Breast epithelium (tissue), 4 donors: ENCODE results near the gene SFXN5. TPM values are rescaled to one million over a fixed set of nuclear protein-coding genes. Genes with fewer than 3 reads are reported as not detected.

ENCODE experiments used
- DNase-seq, 2 donors: peaks; one replicate each; pipeline ENCODE4 v3.0.0-alpha.2; 2019; ENCODE audit warnings: low spot score in 2 of 2
- H3K27ac ChIP-seq, 2 donors: fragments of 200-600 bp; sonication (generic) in 1 of 2; one replicate each; pipeline ENCODE4 v1.5.1; 2016 to 2019; ENCODE audit warnings: mild to moderate bottlenecking in 1 of 2
- H3K27me3 ChIP-seq, 2 donors: fragments of 200-600 bp; sonication (generic) in 1 of 2; one replicate each; pipeline versions ENCODE4 v1.5.1 to v1.6.0; 2017 to 2019; ENCODE audit warnings: control low read depth in 1 of 2, mild to moderate bottlenecking in 1 of 2
- H3K36me3 ChIP-seq: fragments of 200-600 bp; one replicate; pipeline ENCODE4 v1.5.1; 2019
- H3K4me1 ChIP-seq, 2 donors: fragments of 200-600 bp; sonication (generic); one replicate each; pipeline ENCODE4 v1.5.1; 2016 to 2019; ENCODE audit warnings: control low read depth in 1 of 2
- H3K4me3 ChIP-seq, 3 donors: fragments of 200-600 bp; sonication (generic); 1 replicate in 2 of 3; 2 replicates in 1 of 3; pipeline ENCODE4 v1.5.1; 2016 to 2019; ENCODE audit warnings: mild to moderate bottlenecking in 3 of 3, moderate library complexity in 2 of 3
- H3K9me3 ChIP-seq, 2 donors: fragments of 200-600 bp; sonication (generic) in 1 of 2; one replicate each; pipeline ENCODE4 v1.5.1; 2016 to 2019; ENCODE audit warnings: control low read depth in 1 of 2
- POLR2A ChIP-seq: fragments of 450-650 bp; IDR thresholded peaks from one replicate; pipeline ENCODE4 v1.6.1; 2016; ENCODE audit warnings: antibody characterized with exemption, mild to moderate bottlenecking, moderate library complexity
- POLR2AphosphoS5 ChIP-seq, 3 donors: sonication (generic); formaldehyde crosslinking; IDR thresholded peaks; one replicate each; pipeline ENCODE4 v1.6.1; 2017; ENCODE audit warnings: antibody characterized with exemption in 3 of 3
- intact Hi-C: fragments of 100-400 bp; cut with DNase I; formaldehyde crosslinking; loops from one replicate; pipeline ENCODE4 v1.15.1; 2023; ENCODE audit warnings: low total_unique reads
- total RNA-seq, 3 donors: library from RNA; depleted of rRNA; stranded (reverse); fragments of >200 nt; gene quantifications; one replicate each; pipeline ENCODE4 v1.1.0, GENCODE V29; 2016
- TF ChIP-seq, protein P1 (sequence below), 3 donors: fragments of 450-650 bp; IDR thresholded peaks; one replicate each; pipeline ENCODE4 v1.5.1; 2016 to 2017; ENCODE audit warnings: antibody characterized with exemption in 3 of 3, mild to moderate bottlenecking in 3 of 3, moderate library complexity in 3 of 3

The SFXN5 gene
- total RNA-seq, 3 donors from 2014 or later = 6.7 to 19.6 (median 12.8) TPM

DNA sequence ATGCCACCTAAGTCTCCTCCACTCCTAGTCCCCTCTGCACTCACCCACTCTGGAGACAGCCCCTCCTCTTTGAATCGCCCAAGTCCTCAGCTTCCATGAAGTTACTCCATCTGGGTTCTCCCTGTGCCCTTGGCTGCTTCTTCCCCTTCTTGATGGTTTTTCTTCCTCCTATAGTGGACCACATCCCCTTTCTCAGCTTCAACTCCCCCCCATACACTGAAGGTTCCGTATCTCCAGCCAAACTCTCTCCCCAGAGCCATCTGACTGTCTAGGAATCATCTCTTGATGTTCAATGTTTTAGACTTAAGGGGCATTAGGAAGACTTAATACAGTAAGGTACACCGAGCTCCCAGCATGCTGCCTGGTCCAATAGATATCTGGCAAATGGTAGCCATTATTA is 114.6 kb downstream of the SFXN5 start:
- TF ChIP-seq, protein P1, sequence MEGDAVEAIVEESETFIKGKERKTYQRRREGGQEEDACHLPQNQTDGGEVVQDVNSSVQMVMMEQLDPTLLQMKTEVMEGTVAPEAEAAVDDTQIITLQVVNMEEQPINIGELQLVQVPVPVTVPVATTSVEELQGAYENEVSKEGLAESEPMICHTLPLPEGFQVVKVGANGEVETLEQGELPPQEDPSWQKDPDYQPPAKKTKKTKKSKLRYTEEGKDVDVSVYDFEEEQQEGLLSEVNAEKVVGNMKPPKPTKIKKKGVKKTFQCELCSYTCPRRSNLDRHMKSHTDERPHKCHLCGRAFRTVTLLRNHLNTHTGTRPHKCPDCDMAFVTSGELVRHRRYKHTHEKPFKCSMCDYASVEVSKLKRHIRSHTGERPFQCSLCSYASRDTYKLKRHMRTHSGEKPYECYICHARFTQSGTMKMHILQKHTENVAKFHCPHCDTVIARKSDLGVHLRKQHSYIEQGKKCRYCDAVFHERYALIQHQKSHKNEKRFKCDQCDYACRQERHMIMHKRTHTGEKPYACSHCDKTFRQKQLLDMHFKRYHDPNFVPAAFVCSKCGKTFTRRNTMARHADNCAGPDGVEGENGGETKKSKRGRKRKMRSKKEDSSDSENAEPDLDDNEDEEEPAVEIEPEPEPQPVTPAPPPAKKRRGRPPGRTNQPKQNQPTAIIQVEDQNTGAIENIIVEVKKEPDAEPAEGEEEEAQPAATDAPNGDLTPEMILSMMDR (IDR thresholded peaks at IDR 0.05) = no peak
- TF ChIP-seq POLR2AphosphoS5 (IDR thresholded peaks at IDR 0.05) (no peak), POLR2A (no peak)
- no peak overlapping the region for H3K27ac ChIP-seq
- no peaks in the 10 kb centered on the region for H3K27me3 ChIP-seq
- H3K36me3 ChIP-seq = no peaks in the 10 kb centered on the region
- H3K9me3 ChIP-seq = no peaks in the 10 kb centered on the region
- H3K4me3 ChIP-seq = no peak overlapping the region
- DNase-seq = no peak
- no peaks in the 10 kb centered on the region for H3K4me1 ChIP-seq
- intact Hi-C loops = no loop called here

DNA sequence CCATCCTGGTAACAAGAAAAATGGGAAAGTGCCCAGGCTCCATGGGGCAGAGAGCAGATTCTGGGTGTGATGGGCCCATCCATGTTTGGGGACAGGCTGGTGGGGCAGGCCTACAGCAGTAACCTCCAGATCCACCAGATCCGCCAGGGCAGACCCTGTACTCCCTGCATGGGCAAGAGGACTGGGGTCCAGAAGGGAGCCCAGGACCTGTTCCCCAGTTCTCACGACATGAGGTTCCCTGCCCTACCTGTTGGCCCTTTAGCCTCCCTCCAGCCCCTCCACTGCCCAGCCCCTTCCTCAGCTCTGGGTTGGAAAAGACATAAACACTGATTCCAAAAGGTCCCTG is 115.5 kb downstream of the SFXN5 start:
- Histone ChIP-seq H3K36me3 (no peaks in the 10 kb centered on the region), H3K4me3 (no peak overlapping the region), H3K27me3 (no peaks in the 10 kb centered on the region), H3K4me1 (no peaks in the 10 kb centered on the region), H3K9me3 (no peaks in the 10 kb centered on the region), H3K27ac (no peak overlapping the region)
- no peak for DNase-seq
- no peak for TF ChIP-seq POLR2A
- TF ChIP-seq POLR2AphosphoS5 (IDR thresholded peaks at IDR 0.05) = no peak
- TF ChIP-seq, protein P1 (IDR thresholded peaks at IDR 0.05) = no peak
- intact Hi-C loops = no loop called here

DNA sequence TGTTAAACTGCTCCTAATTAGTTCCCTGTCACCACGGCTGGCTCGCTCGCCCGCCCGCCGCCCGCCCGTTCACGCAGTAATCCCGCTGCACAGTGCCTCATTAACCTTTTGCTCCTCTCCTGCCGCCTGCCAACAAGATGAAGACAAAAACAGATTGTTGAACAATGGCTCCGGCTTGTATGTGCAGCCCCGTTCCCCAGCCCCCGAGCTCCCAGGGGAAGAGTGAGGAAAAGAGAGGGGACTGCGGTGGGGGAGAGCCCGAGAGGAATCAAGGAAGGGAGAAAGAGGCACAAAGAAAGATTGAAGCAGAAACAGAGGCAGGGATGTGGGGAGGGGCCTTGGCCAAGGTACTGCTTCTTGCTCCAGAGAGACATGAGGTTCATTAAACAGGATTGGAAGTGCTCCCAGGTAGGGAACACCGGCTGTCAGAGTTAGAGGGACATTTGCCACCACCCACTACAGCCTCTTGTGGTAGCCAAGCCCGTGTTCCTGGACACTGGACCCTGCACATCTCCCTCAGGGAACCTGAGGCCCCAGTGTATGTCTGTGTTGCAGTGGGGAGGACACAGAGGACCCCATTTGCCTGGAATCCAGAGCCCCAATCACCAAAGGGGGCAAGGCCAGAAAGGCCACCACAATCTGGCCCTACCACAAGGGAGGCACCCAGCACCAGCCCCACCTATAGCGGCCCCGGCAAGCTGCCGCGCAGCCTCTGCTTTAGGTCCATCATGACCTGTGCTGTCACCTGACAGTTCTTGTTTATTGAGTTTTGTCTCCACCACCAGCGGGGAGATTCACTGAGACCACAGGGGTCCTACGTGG is 116.1 kb downstream of the SFXN5 start:
- Histone ChIP-seq H3K4me3 (no peak overlapping the region), H3K27me3 (no peaks in the 10 kb centered on the region), H3K9me3 (no peaks in the 10 kb centered on the region), H3K4me1 (no peaks in the 10 kb centered on the region), H3K36me3 (no peaks in the 10 kb centered on the region), H3K27ac (no peak overlapping the region)
- TF ChIP-seq POLR2A = no peak
- TF ChIP-seq, protein P1 (IDR thresholded peaks at IDR 0.05) = no peak
- no peak for TF ChIP-seq POLR2AphosphoS5 (IDR thresholded peaks at IDR 0.05)
- DNase-seq = no peak
- intact Hi-C loops = no loop called here

DNA sequence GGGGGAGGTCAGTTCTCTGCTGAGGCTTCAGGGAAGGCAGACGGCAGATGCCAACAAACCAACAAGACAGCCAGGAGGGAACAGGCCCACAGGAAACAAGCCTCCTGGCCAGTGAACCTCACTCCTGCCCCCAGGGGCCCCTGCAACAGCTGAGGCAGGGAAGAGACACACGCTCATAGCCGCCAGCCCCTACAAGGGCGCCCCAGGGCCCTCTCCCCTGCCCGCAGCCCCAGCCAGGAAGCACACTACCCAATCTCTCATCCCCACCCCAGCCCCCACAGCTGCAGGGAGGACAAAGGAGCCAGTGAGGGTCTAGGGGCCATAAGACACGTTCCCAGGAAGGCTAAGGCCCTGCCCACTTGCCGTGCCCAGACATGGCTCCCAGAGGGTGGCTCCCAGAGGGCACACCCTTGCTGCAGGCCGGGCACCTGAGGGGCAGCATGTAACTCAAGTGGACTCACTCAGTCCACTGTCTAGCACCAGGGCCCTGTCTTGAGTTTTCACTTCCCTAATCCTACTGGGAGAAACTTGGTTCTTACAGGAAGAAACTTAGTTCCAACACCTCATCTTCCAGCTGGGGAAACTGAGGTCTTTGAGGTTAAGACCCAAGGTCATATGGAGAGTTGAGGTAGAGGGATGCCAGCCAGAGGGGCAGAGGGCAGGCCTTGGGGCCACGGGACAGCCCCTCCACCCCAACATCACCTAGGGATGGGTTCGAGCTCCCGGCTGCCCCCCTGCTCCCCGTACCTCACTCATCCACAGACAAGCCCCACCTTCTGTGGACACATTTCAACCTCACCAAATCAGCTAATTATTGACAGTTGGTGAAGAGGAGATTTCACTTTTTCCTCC is 116.9 kb downstream of the SFXN5 start:
- H3K9me3 ChIP-seq = no peaks in the 10 kb centered on the region
- no peak overlapping the region for H3K27ac ChIP-seq
- no peak overlapping the region for H3K4me3 ChIP-seq
- intact Hi-C loops = no loop called here
- no peaks in the 10 kb centered on the region for H3K36me3 ChIP-seq
- no peaks in the 10 kb centered on the region for H3K4me1 ChIP-seq
- H3K27me3 ChIP-seq = no peaks in the 10 kb centered on the region
- no peak for TF ChIP-seq POLR2A
- TF ChIP-seq, protein P1 (IDR thresholded peaks at IDR 0.05) = no peak
- no peak for DNase-seq

DNA sequence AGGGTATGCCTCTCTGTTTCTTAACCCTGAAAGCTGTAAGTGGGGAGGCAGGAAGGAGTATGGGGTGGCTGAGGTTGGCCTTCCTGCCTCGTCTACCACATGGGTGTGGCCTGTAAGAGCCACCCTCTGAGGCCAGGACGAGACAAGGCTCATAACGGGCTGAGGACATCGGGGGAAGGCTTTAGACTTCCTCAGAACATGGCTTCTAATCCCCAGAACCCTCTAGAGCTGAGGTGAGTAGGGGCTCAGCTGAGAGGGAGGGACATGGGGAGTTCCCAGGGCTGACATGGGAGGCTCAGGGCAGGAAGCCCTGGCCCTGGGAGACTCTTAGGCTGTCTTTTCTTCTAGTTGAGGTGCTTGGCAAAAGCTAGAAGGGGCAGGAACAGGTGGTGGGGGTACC is 117.5 kb downstream of the SFXN5 start:
- intact Hi-C loops = no loop called here
- TF ChIP-seq POLR2AphosphoS5 (IDR thresholded peaks at IDR 0.05) = no peak
- TF ChIP-seq, protein P1 (IDR thresholded peaks at IDR 0.05) = no peak
- Histone ChIP-seq H3K4me3 (no peak overlapping the region), H3K9me3 (no peaks in the 10 kb centered on the region), H3K27ac (no peak overlapping the region), H3K36me3 (no peaks in the 10 kb centered on the region), H3K4me1 (no peaks in the 10 kb centered on the region), H3K27me3 (no peaks in the 10 kb centered on the region)
- no peak for DNase-seq
